K562 (cell line): Measurements from ENCODE around the gene MVB12B. TPM values are rescaled to one million over a fixed set of nuclear protein-coding genes. Genes with fewer than 3 reads are reported as not detected.

Experiments used
- ATAC-seq: fragments of 200-7000 bp; cut with Tn5 transposase; 3 replicates; pipeline ENCODE4 v1.9.1; 2020; ENCODE audit warnings: moderate library complexity
- BruUV-seq: library from RNA; stranded (reverse); fragments of 400-500 nt; replicated peaks from 2 replicates; lab custom pipeline; 2021; lab: Mats Ljungman, UMichigan
- CTCF ChIA-PET: fragments of 300-600 bp; formaldehyde crosslinking; extraction: SDS; loops from one replicate; lab custom pipeline; 2021; ENCODE audit warnings: low intra/inter-chr PET ratio; lab: Yijun Ruan, JAX
- POLR2A ChIA-PET: fragments of 300-600, 350-650 bp; sonication (Branson Sonifier 250); formaldehyde crosslinking; extraction: SDS; loops from one replicate; lab custom pipeline; 2021; ENCODE audit warnings: antibody characterized with exemption, inconsistent platforms; lab: Yijun Ruan, JAX
- DNase-seq, 4 experiments: peaks; one replicate each; pipeline versions ENCODE4 v3.0.0 to v3.0.0-alpha.2; 2011 to 2018; ENCODE audit warnings: low spot score in 3 of 4, mixed read lengths in 3 of 4; ENCODE audit errors: extremely low read depth in 1 of 4
- FAIRE-seq: peaks from 2 replicates; lab custom pipeline; 2011; peaks lifted over from hg19 to GRCh38; lab: Jason Lieb, UNC
- H2AFZ ChIP-seq: 2 replicates; pipeline ENCODE4 v1.6.0; 2011; ENCODE audit warnings: low read depth, low read length, control low read depth, inconsistent platforms
- H3K27ac ChIP-seq: fragments of 200-600 bp; 3 replicates; pipeline ENCODE4 v1.8.0; 2011; ENCODE audit warnings: low read depth, mild to moderate bottlenecking, control low read depth, inconsistent platforms, low read length, moderate library complexity, mixed read lengths; ENCODE audit errors: extremely low read depth
- H3K27me3 ChIP-seq, 2 experiments: fragments of 300-600 bp in 1 of 2; 2 replicates in 1 of 2; 3 replicates in 1 of 2; pipeline versions ENCODE4 v1.6.0 to v1.8.0; 2011; ENCODE audit warnings: inconsistent platforms in 2 of 2, low read length in 2 of 2, mild to moderate bottlenecking in 1 of 2, mixed read lengths in 1 of 2, moderate library complexity in 1 of 2; ENCODE audit not compliant: control insufficient read depth in 2 of 2, insufficient read depth in 2 of 2
- H3K36me3 ChIP-seq: fragments of 300-600 bp; 3 replicates; pipeline ENCODE4 v1.8.0; 2011; ENCODE audit warnings: mild to moderate bottlenecking, low read length, inconsistent platforms; ENCODE audit not compliant: control insufficient read depth, insufficient read depth
- H3K4me1 ChIP-seq, 2 experiments: fragments of 200-600 bp in 1 of 2; replicated peaks in 1 of 2; 2 replicates in 1 of 2; 3 replicates in 1 of 2; pipeline versions ENCODE4 v1.5.1 to v1.8.0; 2011; ENCODE audit warnings: inconsistent platforms in 2 of 2, low read length in 2 of 2, mild to moderate bottlenecking in 1 of 2, mixed read lengths in 1 of 2, moderate library complexity in 1 of 2; ENCODE audit not compliant: control insufficient read depth in 2 of 2, insufficient read depth in 2 of 2
- H3K4me2 ChIP-seq: 2 replicates; pipeline ENCODE4 v1.6.1; 2011; ENCODE audit warnings: low read length, control low read depth, inconsistent platforms, mixed read lengths; ENCODE audit not compliant: insufficient read depth
- H3K4me3 ChIP-seq: fragments of 200-600 bp; sonication (generic), shearing (Covaris generic); 2 replicates; pipeline ENCODE4 v1.5.1; 2016; ENCODE audit warnings: control low read depth, inconsistent platforms
- H3K79me2 ChIP-seq: fragments of 200-600 bp; 3 replicates; pipeline ENCODE4 v1.8.0; 2011; ENCODE audit warnings: low read length, inconsistent platforms; ENCODE audit not compliant: control insufficient read depth, insufficient read depth
- H3K9ac ChIP-seq, 2 experiments: 2 replicates each; pipeline versions ENCODE4 v1.6.0 to v1.6.1; 2011; ENCODE audit warnings: low read depth in 2 of 2, low read length in 2 of 2, control low read depth in 1 of 2, inconsistent platforms in 1 of 2, mild to moderate bottlenecking in 1 of 2, mixed read lengths in 1 of 2; ENCODE audit not compliant: insufficient read depth in 1 of 2
- H3K9me1 ChIP-seq: one replicate; pipeline ENCODE4 v1.6.0; 2011; ENCODE audit warnings: inconsistent platforms, mild to moderate bottlenecking, low read length, moderate library complexity; ENCODE audit not compliant: control insufficient read depth, insufficient read depth
- H3K9me3 ChIP-seq: replicated peaks from 2 replicates; pipeline ENCODE4 v1.5.1; 2011; ENCODE audit warnings: low read depth, low read length, inconsistent platforms; ENCODE audit not compliant: control insufficient read depth, insufficient read depth
- H4K20me1 ChIP-seq: replicated peaks from 2 replicates; pipeline ENCODE4 v1.6.1; 2011; ENCODE audit warnings: low read length, inconsistent platforms, mixed read lengths; ENCODE audit not compliant: control insufficient read depth, insufficient read depth
- CUX1 ChIP-seq: fragments of 200-800 bp; sonication (Bioruptor generic); IDR thresholded peaks from 2 replicates; pipeline ENCODE4 v1.6.1; 2016; ENCODE audit warnings: missing genetic modification characterization, missing compliant biosample characterization
- DIDO1 ChIP-seq: fragments of 450-650 bp; IDR thresholded peaks from 2 replicates; pipeline ENCODE4 v1.6.1; 2016; ENCODE audit warnings: low read depth, missing biosample characterization, missing genetic modification characterization
- EZH2 ChIP-seq: IDR thresholded peaks from 2 replicates; pipeline ENCODE4 v1.6.1; 2012; ENCODE audit warnings: low read depth, mild to moderate bottlenecking, inconsistent platforms, low read length, borderline replicate concordance
- HOMEZ ChIP-seq: fragments of 250-450 bp; sonication (Bioruptor Pico); IDR thresholded peaks from 2 replicates; pipeline ENCODE4 v1.4.0; 2020; ENCODE audit warnings: mild to moderate bottlenecking, moderate library complexity
- KAT7 ChIP-seq: sonication (generic); formaldehyde crosslinking; IDR thresholded peaks from 2 replicates; pipeline ENCODE4 v1.8.0; 2022; ENCODE audit warnings: missing genetic modification reagents, mild to moderate bottlenecking, borderline replicate concordance
- PYGO2 ChIP-seq: fragments of 450-650 bp; IDR thresholded peaks from 2 replicates; pipeline ENCODE4 v1.6.1; 2016; ENCODE audit warnings: mild to moderate bottlenecking, missing genetic modification characterization, moderate library complexity, missing compliant biosample characterization
- SMAD1 ChIP-seq: fragments of 150-350 bp; IDR thresholded peaks from 2 replicates; pipeline ENCODE4 v1.6.1; 2014; ENCODE audit warnings: low read length, low read depth; ENCODE audit not compliant: partially characterized antibody
- SP1 ChIP-seq: sonication (generic); formaldehyde crosslinking; IDR thresholded peaks from 2 replicates; pipeline ENCODE4 v1.8.1; 2022; ENCODE audit warnings: mild to moderate bottlenecking, missing genetic modification reagents
- TSC22D4 ChIP-seq: fragments of 450-650 bp; IDR thresholded peaks from 2 replicates; pipeline ENCODE4 v1.6.1; 2016; ENCODE audit warnings: missing genetic modification characterization, missing biosample characterization, control low read depth
- ZNF780A ChIP-seq: fragments of 250-450 bp; sonication (Bioruptor Pico); IDR thresholded peaks from 2 replicates; pipeline ENCODE4 v1.5.0; 2021; ENCODE audit warnings: mild to moderate bottlenecking
- WGBS: fragments of 100-300 bp; shearing (Covaris generic); methylation state at CpG from one replicate; pipeline ENCODE4 v1.1.6; 2016; ENCODE audit warnings: low coverage, mixed read lengths; ENCODE audit not compliant: insufficient coverage; ENCODE audit errors: missing lambda C conversion rate; 5-methylcytosine and 5-hydroxymethylcytosine counted together
- in situ Hi-C: fragments of 300-500 bp; cut with MboI; formaldehyde crosslinking; loops from 4 replicates; pipeline ENCODE4 v1.15.0; 2018; ENCODE audit warnings: inconsistent platforms, mixed read lengths
- intact Hi-C: fragments of 100-400 bp; cut with micrococcal nuclease; formaldehyde crosslinking; loops from 2 replicates; pipeline ENCODE4 v1.14.2; 2022
- polyA plus RNA-seq, 8 experiments: library from polyadenylated mRNA; depleted of rRNA in 4 of 8; stranded (reverse) in 5 of 8; unstranded in 3 of 8; fragments of >200 nt; fragmentation: Nextera tagmentation in 2 of 8; fragmentation: Illumina TruSeq in 1 of 8; extraction: Ambion mirVana in 2 of 8; extraction: Trizol in 1 of 8; gene quantifications; 2 replicates each; pipeline versions ENCODE4 v1.2.1 to v1.2.3, GENCODE V29; 2011 to 2014; ENCODE audit warnings: inconsistent platforms in 1 of 8, missing spikeins in 1 of 8
- total RNA-seq, 7 experiments: library from RNA; depleted of rRNA in 6 of 7; stranded (reverse); fragments of >200 nt in 6 of 7; fragmentation: Illumina TruSeq in 2 of 7; extraction: Trizol in 2 of 7; gene quantifications; 2 replicates each; pipeline versions ENCODE4 v1.2.1 to v1.2.3, GENCODE V29; 2011 to 2021; ENCODE audit warnings: low replicate concordance in 1 of 7
- TF ChIP-seq, protein P1 (sequence below): fragments of 450-650 bp; formaldehyde crosslinking; IDR thresholded peaks from 2 replicates; pipeline ENCODE4 v1.4.0; 2020; ENCODE audit warnings: mild to moderate bottlenecking, mixed read lengths
- TF ChIP-seq, protein P2 (sequence below), 2 experiments: fragments of 450-650 bp; IDR thresholded peaks; 2 replicates each; pipeline ENCODE4 v1.6.1; 2016

Gene MVB12B
- total and polyA plus RNA-seq, 9 of the 15 experiments (the other 6 are each of a cell fraction or from before 2014, with no cell fraction given), result not detected

- no peak overlapping the region for H3K27ac ChIP-seq
- DNase-seq, result peak in 1 of 4 experiments; percentile 1
- in situ Hi-C loops (no loop called here), intact Hi-C loops (no loop called here)
- ATAC-seq, result no peak
- H3K36me3 ChIP-seq, result no peaks in the 10 kb centered on the region
- H4K20me1 ChIP-seq, result no peaks in the 10 kb centered on the region
- no peak for FAIRE-seq
- POLR2A ChIA-PET, result no interaction called here
- CTCF ChIA-PET, result no interaction called here
- H3K79me2 ChIP-seq, result no peaks in the 10 kb centered on the region
- H3K9me1 ChIP-seq, result no peaks in the 10 kb centered on the region
- H3K4me1 ChIP-seq, result no peaks in the 10 kb centered on the region
- peaks cover 0 to 19% of the 10 kb centered on the region in 2 experiments; a peak in 1 of 5 replicates for H3K27me3 ChIP-seq
- 0% methylated on average over 9 of the region's 9 CpGs for WGBS
- no TSS peak for BruUV-seq
- no peak overlapping the region for H3K9ac ChIP-seq
- H3K4me3 ChIP-seq, result no peak overlapping the region
- H3K4me2 ChIP-seq, result no peak overlapping the region
- no peak overlapping the region for H2AFZ ChIP-seq
- H3K9me3 ChIP-seq, result no peaks in the 10 kb centered on the region
- TF ChIP-seq, protein P1, sequence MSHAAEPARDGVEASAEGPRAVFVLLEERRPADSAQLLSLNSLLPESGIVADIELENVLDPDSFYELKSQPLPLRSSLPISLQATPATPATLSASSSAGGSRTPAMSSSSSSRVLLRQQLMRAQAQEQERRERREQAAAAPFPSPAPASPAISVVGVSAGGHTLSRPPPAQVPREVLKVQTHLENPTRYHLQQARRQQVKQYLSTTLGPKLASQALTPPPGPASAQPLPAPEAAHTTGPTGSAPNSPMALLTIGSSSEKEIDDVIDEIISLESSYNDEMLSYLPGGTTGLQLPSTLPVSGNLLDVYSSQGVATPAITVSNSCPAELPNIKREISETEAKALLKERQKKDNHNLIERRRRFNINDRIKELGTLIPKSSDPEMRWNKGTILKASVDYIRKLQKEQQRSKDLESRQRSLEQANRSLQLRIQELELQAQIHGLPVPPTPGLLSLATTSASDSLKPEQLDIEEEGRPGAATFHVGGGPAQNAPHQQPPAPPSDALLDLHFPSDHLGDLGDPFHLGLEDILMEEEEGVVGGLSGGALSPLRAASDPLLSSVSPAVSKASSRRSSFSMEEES, result no peak
- no peak for TF ChIP-seq DIDO1 (tag)
- no peak for TF ChIP-seq EZH2
- TF ChIP-seq CUX1, result no peak
- no peak for TF ChIP-seq PYGO2
- TF ChIP-seq ZNF780A (CRISPR knock-in tag), result no peak
- no peak for TF ChIP-seq KAT7 (CRISPR knock-in tag)
- TF ChIP-seq HOMEZ (CRISPR knock-in tag), result no peak
- no peak for TF ChIP-seq SP1 (CRISPR knock-in tag)
- no peak for TF ChIP-seq SMAD1
- TF ChIP-seq TSC22D4 (tag), result no peak
- TF ChIP-seq, protein P2, sequence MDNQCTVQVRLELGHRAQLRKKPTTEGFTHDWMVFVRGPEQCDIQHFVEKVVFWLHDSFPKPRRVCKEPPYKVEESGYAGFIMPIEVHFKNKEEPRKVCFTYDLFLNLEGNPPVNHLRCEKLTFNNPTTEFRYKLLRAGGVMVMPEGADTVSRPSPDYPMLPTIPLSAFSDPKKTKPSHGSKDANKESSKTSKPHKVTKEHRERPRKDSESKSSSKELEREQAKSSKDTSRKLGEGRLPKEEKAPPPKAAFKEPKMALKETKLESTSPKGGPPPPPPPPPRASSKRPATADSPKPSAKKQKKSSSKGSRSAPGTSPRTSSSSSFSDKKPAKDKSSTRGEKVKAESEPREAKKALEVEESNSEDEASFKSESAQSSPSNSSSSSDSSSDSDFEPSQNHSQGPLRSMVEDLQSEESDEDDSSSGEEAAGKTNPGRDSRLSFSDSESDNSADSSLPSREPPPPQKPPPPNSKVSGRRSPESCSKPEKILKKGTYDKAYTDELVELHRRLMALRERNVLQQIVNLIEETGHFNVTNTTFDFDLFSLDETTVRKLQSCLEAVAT (IDR thresholded peaks at IDR 0.05), result no peak
Measured at GRCh38 chr9:126283799-126284465, 42.7 kb upstream of the MVB12B start.
